Body of pancreas (tissue), 4 donors: Measurements from ENCODE around the gene CEACAM1.
"Not testable (repeated sequence)": the region's sequence is repeated elsewhere in the genome, so short reads cannot be mapped to it uniquely, and the experiment has no call there.

Experiments
- POLR2A ChIP-seq, 3 donors: fragments of 450-650 bp; IDR thresholded peaks; one replicate each; pipeline ENCODE4 v1.6.1; 2016; ENCODE audit warnings: antibody characterized with exemption in 3 of 3, mild to moderate bottlenecking in 2 of 3
- TF ChIP-seq, protein P1 (sequence below), 7 experiments: fragments of 450-650 bp in 4 of 7; fragments of 200-600 bp in 3 of 7; sonication (generic) in 3 of 7; IDR thresholded peaks; one replicate each; pipeline ENCODE4 v1.5.1; 2016 to 2019; ENCODE audit warnings: antibody characterized with exemption in 7 of 7

DNA sequence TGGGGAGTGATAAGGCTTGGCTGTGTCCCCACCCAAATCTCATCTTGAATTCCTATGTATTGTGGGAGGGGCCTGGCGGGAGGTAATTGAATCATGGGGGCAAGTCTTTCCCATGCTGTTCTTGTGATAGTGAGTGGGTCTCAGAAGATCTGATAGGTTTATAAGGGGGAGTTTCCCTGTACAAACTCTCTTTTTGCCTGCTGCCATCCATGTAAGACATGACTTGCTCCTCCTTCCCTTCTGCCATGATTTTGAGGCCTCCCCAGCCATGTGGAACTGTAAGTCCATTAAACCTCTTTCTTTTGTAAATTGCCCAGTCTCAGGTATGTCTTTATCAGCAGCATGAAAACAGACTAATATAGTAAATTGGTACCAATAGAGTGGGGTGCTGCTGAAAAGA lies 20.8 kb upstream of the CEACAM1 start:
- TF ChIP-seq, protein P1, sequence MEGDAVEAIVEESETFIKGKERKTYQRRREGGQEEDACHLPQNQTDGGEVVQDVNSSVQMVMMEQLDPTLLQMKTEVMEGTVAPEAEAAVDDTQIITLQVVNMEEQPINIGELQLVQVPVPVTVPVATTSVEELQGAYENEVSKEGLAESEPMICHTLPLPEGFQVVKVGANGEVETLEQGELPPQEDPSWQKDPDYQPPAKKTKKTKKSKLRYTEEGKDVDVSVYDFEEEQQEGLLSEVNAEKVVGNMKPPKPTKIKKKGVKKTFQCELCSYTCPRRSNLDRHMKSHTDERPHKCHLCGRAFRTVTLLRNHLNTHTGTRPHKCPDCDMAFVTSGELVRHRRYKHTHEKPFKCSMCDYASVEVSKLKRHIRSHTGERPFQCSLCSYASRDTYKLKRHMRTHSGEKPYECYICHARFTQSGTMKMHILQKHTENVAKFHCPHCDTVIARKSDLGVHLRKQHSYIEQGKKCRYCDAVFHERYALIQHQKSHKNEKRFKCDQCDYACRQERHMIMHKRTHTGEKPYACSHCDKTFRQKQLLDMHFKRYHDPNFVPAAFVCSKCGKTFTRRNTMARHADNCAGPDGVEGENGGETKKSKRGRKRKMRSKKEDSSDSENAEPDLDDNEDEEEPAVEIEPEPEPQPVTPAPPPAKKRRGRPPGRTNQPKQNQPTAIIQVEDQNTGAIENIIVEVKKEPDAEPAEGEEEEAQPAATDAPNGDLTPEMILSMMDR (IDR thresholded peaks at IDR 0.05), result not testable (repeated sequence)
- not testable (repeated sequence) for TF ChIP-seq POLR2A (IDR thresholded peaks at IDR 0.05)
